Measurements from ENCODE around the gene PUS3.
A peak's percentile ranks its signal among the peaks of the same experiment; 100 is the strongest.

The PUS3 gene

GRCh38 chr11:125902927-125903710 lies at the start of gene PUS3:
PUS3 (minus strand) TSS chr11:125903206; CDS start chr11:125896284, 6,922 bp downstream.
- H3F3A ChIP-seq (ENCODE audit: insufficient read depth) = no peaks in the 10 kb centered on the region
- no peak within 1 kb of the TSS for H3K27ac ChIP-seq (ENCODE audit: low read depth, low read length)
- peak within 1 kb of the TSS; percentile 64 for H2AFZ ChIP-seq (ENCODE audit: low read depth, low read length, severe bottlenecking)
- no peaks in the 10 kb centered on the region for H3K9me2 ChIP-seq (replicated peaks; ENCODE audit: insufficient read depth, low read length)
- TF ChIP-seq EZH2phosphoT487 (conservative IDR thresholded peaks at IDR 0.05; ENCODE audit: low read length) (no peak), CTCF (IDR thresholded peaks at IDR 0.05; ENCODE audit: insufficient read depth, low read length, poor library complexity, severe bottlenecking) (no peak)
- H3K27me3 ChIP-seq (ENCODE audit: low read length) = no peaks in the 10 kb centered on the region
- peaks cover 12% of the 10 kb centered on the region; the same call in 1 of the 2 replicates for H3K79me2 ChIP-seq (ENCODE audit: insufficient read depth, low read length)
- peak within 1 kb of the TSS; percentile 67 for H3K4me2 ChIP-seq (ENCODE audit: low read depth, low read length, poor library complexity, severe bottlenecking)
- H3K9ac ChIP-seq (ENCODE audit: low read length) = peak within 1 kb of the TSS; percentile 73
- H4K20me1 ChIP-seq (ENCODE audit: low read depth, low read length) = no peaks in the 10 kb centered on the region
- peak within 1 kb of the TSS; percentile 88 for H3K4me3 ChIP-seq (ENCODE audit: insufficient read depth, low read length, poor library complexity, severe bottlenecking)
- H3K36me3 ChIP-seq (ENCODE audit: low read length) = no peaks in the 10 kb centered on the region
- no peaks in the 10 kb centered on the region for H3K9me3 ChIP-seq (ENCODE audit: insufficient read depth, low read length)

GRCh38 chr11:125952559-125952958 lies 49.6 kb upstream of the PUS3 start:
- no peaks in the 10 kb centered on the region for H3K9me2 ChIP-seq (replicated peaks; ENCODE audit: insufficient read depth, low read length)
- H3K27me3 ChIP-seq (ENCODE audit: low read length) = no peaks in the 10 kb centered on the region
- H4K20me1 ChIP-seq (ENCODE audit: low read depth, low read length) = no peaks in the 10 kb centered on the region
- H3F3A ChIP-seq (ENCODE audit: insufficient read depth) = no peaks in the 10 kb centered on the region
- H3K4me2 ChIP-seq (ENCODE audit: low read depth, low read length, poor library complexity, severe bottlenecking) = no peak overlapping the region
- H3K4me3 ChIP-seq (ENCODE audit: insufficient read depth, low read length, poor library complexity, severe bottlenecking) = no peak overlapping the region
- no peak overlapping the region for H3K9ac ChIP-seq (ENCODE audit: low read length)
- no peak overlapping the region for H2AFZ ChIP-seq (ENCODE audit: low read depth, low read length, severe bottlenecking)
- no peaks in the 10 kb centered on the region for H3K9me3 ChIP-seq (ENCODE audit: insufficient read depth, low read length)
- TF ChIP-seq CTCF (IDR thresholded peaks at IDR 0.05; ENCODE audit: insufficient read depth, low read length, poor library complexity, severe bottlenecking) (no peak), EZH2phosphoT487 (conservative IDR thresholded peaks at IDR 0.05; ENCODE audit: low read length) (no peak)
- H3K27ac ChIP-seq (ENCODE audit: low read depth, low read length) = no peak overlapping the region
- H3K36me3 ChIP-seq (ENCODE audit: low read length) = no peaks in the 10 kb centered on the region
- no peaks in the 10 kb centered on the region for H3K79me2 ChIP-seq (ENCODE audit: insufficient read depth, low read length)

- Histone ChIP-seq H4K20me1 (ENCODE audit: low read depth, low read length) (no peaks in the 10 kb centered on the region), H3K36me3 (ENCODE audit: low read length) (no peaks in the 10 kb centered on the region), H3K27me3 (ENCODE audit: low read length) (no peaks in the 10 kb centered on the region), H3F3A (ENCODE audit: insufficient read depth) (no peaks in the 10 kb centered on the region), H3K9me2 (replicated peaks; ENCODE audit: insufficient read depth, low read length) (no peaks in the 10 kb centered on the region), H3K9ac (ENCODE audit: low read length) (no peak overlapping the region), H3K27ac (ENCODE audit: low read depth, low read length) (no peak overlapping the region), H3K9me3 (ENCODE audit: insufficient read depth, low read length) (no peaks in the 10 kb centered on the region), H3K79me2 (ENCODE audit: insufficient read depth, low read length) (no peaks in the 10 kb centered on the region), H3K4me3 (ENCODE audit: insufficient read depth, low read length, poor library complexity, severe bottlenecking) (no peak overlapping the region), H3K4me2 (ENCODE audit: low read depth, low read length, poor library complexity, severe bottlenecking) (no peak overlapping the region), H2AFZ (ENCODE audit: low read depth, low read length, severe bottlenecking) (no peak overlapping the region)
- TF ChIP-seq EZH2phosphoT487 (conservative IDR thresholded peaks at IDR 0.05; ENCODE audit: low read length) = no peak
- no peak for TF ChIP-seq CTCF (IDR thresholded peaks at IDR 0.05; ENCODE audit: insufficient read depth, low read length, poor library complexity, severe bottlenecking)
These were observed 48.7 kb upstream of the PUS3 start for GRCh38 chr11:125951731-125952130.
